Fibroblast of lung (primary cell): Measurements from ENCODE around the gene SMAD3.

Source experiments
- CTCF ChIP-seq, 2 donors: IDR thresholded peaks in 1 of 2; conservative IDR thresholded peaks in 1 of 2; 1 replicate in 1 of 2; 2 replicates in 1 of 2; pipeline ENCODE4 v1.5.1; 2011 to 2012; ENCODE audit warnings: low read length in 2 of 2, control low read depth in 1 of 2, inconsistent platforms in 1 of 2, low read depth in 1 of 2, mild to moderate bottlenecking in 1 of 2
- EZH2 ChIP-seq: IDR thresholded peaks from 2 replicates; pipeline ENCODE4 v1.5.1; 2012; ENCODE audit warnings: low read length, control low read depth, mild to moderate bottlenecking; ENCODE audit errors: missing control alignments

DNA sequence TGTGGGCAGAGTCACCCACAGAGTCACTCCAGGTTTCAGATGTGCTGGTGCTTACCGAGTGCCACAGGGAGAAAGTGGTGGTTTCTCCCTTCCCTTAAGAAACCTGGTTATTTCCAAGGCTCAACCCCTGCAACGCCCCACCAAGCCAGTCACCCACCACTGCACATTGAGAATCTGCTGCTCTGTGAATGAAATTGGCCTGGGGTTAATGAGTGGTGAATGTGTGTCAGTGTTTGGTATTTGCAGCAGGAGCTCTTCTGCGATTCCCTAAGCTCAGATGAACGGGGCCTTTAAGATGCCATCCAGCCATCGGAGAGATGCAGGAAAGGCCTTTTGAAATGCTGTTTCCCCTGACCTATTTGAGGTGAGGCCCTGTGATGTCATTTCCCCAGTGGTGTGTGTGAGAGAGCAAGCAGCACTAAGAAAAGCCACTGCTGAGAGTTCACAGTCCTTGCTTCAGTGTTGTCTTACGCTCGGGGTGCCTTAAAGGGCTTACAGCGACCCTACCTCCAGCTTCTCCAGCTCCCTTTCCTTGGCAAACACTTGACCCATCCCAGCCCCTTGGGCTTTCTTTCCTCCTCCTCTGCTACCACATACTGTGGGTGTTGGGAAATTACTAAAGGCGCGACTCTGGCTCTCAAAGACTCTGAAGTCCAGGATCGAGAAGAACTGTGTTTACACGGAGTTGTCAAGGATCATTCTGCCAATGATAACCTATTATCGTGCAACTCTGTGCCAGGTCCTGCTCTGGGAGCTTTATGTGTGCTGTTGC lies 68.9 kb downstream of the SMAD3 start:
- TF ChIP-seq CTCF (conservative IDR thresholded peaks at IDR 0.05 in 1 of 2, IDR thresholded peaks at IDR 0.05 in 1 of 2; ENCODE audit: low read depth in 1 of 2, low read length in 2 of 2) (no peak), EZH2 (no peak)
